Myocyte (in vitro differentiated cells): ENCODE measurements around the gene USP47. TPM values are rescaled to one million over a fixed set of nuclear protein-coding genes. Genes with fewer than 3 reads are reported as not detected.
A peak's percentile ranks its signal among the peaks of the same experiment; 100 is the strongest.
"Not testable (repeated sequence)": the region's sequence is repeated elsewhere in the genome, so short reads cannot be mapped to it uniquely, and the experiment has no call there.

Experiments used
- DNase-seq: peaks from one replicate; pipeline ENCODE4 v3.0.0-alpha.2; 2012; ENCODE audit warnings: low read depth
- total RNA-seq: library from RNA; depleted of rRNA; stranded (reverse); fragments of >200 nt; gene quantifications from 2 replicates; pipeline ENCODE4 v1.2.3, GENCODE V29; 2014

USP47 gene
- total RNA-seq, 1 donor from 2014 or later = 75.4 TPM

DNA sequence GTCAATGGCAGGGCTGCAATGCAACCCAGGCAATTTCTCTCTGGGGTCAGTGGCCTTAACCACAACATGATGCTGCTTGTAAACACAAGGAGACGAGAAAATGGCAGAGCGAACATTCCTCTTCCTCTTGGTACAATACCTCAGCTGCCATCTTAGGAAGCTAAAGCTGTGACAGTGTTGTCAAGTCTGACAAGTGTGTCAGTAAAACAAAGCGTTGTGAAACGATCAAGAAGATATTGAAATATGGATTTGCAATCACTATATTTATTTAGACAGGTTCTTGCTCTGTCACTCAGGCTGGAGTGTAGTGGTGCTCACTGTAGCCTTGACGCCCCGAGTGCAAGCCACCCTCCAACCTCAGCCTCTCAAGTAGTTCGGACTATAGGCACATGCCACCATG is 14.5 kb upstream of the USP47 start:
- no peak for DNase-seq

DNA sequence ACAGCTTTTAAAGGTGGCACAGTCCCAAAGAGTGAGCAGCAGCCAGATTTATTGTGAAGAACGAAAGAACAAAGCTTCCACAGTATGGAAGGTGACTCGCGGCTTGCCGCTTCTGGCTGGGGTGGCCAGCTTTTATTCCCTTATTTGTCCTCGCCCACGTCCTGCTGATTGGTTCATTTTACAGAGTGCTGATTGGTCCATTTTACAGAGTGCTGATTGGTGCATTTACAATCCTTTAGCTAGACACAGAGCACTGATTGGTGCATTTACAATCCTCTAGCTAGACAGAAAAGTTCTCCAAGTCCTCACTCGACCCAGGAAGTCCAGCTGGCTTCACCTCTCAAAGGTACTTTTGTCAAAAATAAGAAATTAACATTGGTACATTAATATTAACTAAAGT is 10.4 kb upstream of the USP47 start:
- DNase-seq = not testable (repeated sequence)

DNA sequence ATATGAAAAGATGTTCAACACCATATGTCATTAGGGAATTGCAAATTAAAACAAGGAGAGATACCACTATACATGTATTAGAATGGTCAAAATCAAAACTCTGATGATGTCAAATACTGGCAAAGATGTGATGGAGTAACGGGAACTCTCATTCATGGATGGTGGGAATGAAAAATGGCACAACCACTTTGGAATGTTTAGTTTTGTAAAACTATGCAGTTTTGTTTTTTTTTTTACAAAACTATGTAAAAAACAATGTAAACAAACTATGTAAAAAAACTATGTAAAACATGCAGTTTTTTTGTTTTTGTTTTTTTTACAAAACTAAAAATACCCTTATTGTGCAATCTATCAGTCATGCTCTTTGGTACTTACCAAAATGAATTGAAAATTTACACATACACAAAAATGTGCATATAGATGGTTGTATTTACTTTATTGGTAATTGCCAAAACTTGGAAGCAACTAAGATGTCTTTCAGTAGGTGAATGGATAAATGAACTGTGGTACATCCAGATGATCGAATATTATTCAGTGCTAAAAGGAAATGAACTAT is 5.0 kb upstream of the USP47 start:
- no peak for DNase-seq

DNA sequence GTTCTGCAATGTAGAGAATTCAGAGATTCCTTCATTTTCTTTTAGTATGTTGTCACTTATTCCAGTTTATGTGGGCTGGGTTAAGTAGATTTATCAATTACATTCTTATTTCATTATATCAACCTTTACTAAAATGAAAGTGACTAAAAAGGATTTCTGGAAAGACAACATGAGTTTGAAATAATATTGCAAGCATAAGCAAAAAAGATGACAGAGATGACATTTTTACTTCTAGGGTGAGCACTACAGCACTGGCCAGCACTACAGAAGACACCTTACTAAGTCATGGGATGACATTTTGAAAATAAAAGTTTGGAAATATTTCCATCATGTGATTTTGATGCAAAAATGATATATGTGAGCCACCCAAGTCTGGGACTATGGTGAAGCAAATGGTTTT is 2.1 kb upstream of the USP47 start:
- DNase-seq = no peak

DNA sequence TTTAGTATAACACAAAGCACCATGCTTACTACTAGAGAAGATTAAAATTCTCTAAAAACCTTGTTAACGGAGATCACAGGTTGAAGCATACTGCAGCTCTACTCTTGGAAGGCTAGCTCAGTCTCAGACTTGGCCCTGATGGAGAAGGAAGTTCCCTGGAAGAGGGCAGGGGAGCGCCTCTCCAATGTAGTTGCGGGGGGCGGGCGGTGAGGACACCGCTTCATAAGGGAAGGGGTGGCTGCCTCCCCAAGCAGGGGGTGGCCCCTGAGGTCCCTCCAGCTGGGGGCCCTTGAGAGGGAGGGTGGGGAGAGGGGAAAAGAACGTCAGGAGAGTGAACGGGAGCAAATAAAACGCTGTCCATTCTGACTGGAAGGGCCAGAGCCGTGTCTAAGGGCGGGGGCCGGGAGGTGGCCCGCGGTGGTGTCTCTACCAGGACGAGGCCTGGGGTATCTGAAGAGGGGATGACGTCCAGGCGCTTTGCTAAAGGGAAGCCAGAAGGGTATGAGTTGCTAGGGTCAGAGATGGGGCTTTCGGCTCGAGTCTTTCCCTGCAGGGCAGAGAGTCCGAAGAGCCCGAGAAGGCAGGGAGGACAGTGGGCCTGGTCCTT is 553 bp upstream of the USP47 start:
- no peak for DNase-seq

DNA sequence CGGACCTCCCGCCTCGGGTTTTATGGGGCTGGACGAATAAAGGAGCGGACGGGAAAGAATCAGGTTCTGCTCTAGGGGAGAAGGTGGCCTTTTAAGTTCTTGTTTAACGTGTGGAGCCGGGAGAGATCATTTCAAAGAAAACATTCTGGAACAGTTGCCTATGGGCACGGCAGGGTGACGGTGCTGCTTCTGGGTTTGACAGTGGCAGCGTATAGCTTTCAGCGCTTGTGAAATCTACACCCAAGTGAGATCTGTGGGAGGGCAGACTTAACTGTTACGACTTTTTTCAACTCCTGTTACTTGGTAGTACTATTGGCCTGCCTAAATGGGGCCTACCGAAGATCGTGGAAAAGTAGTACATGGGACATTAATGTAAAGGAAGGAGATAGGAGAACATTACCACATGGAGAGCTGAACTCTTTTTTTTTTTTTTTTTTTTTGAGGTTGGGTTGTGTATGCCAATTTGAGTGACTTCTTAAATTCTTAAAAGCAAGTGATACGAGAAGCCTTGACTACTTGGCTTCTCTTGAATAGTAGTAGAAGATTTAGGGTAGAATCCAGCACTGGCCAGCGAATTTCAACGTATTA is 743 bp downstream of the USP47 start:
- DNase-seq = peak; percentile 76

DNA sequence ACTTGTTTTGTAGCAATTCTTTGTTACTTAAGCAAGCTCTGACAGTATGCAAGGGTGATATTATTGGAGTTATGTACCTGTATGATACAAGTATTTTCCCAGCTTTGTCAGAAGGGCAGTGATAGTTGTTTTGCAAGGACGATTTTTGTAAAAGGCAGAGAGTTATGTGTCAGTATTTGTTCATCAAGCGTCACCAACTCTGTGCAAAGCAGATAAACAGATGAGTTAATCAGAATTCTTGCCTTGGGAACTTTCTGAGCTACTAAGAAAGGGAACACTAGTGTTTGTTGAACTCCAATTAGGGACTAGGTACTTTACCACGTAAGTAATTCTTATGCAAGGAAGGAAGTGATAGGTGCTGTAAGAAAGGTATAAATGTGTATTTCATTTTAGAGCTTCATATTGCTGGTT is 1.4 kb downstream of the USP47 start:
- peak; percentile 37 for DNase-seq

DNA sequence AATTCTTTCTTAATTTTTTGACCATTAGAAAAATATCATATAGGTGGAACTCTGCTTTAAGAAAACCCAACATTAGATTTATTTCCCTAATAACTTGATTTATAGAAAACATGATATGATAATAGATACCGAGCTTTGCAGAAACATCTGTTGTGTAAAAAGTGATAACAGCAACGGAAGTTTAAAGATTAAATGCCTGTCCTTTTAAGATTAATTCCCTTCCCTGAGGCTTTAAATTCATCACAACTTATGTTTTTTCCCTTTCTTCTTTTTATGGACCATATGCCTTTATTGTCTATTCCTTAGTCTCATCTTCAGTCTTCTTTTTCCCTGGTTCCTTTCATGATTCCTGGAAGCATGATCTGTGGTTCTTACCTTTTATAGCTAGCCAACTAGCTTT is 1.9 kb downstream of the USP47 start:
- no peak for DNase-seq

DNA sequence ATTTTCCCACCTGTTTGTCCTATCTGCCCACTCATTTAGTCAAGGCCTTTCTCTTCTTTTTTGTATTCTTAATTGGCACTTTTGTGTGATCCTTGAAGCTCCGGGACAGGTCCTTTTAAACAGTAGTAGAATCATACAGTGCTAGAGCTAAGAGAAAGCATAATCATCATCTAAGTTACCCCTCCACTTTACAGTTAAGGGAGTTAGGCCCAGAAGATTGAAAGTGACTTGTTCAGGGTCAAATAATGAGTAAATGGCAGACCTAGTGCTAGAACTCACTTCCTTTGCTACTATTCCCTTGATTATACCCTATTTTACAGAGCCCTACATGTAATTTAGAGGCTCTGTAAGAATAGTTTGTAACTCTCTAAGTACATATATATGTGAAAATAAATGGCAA is 2.5 kb downstream of the USP47 start:
- DNase-seq = no peak

DNA sequence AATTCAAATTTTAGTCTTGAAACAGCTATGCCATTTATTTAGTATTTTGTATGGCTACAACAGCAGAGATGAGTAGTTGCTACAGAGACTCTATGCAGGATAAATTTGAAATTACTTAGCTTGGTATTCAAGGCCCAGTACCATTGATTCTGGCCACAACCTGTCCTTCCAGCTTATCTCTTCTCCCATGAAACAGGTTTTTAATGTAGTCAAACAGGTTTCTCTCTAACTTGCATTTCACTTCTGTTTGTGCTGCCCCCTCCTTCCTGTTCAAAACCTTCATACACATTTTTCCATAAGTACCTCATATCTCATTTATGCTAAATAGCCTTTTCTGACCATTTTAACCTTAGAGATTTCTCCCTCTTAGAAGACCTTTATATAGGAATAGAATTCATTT is 3.3 kb downstream of the USP47 start:
- no peak for DNase-seq

DNA sequence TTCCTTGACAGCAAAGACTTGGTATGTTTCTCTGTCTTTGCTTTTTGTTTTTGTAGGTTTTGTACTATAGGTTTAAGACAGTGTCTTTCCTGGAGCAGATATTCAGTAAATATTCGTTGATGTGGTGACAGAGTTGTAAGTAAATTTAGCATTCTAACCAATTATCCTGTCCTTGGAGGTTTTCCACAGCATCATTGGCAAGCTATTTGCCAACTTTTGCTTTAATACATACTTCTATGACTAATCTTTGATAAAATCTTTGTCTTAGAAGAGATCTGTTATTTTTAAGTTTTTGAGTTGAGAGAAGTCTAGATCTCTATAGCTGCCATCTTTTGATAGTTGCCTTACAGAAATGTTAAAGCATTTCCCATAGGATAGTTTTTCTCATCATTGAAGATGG is 3.8 kb downstream of the USP47 start:
- DNase-seq = no peak

DNA sequence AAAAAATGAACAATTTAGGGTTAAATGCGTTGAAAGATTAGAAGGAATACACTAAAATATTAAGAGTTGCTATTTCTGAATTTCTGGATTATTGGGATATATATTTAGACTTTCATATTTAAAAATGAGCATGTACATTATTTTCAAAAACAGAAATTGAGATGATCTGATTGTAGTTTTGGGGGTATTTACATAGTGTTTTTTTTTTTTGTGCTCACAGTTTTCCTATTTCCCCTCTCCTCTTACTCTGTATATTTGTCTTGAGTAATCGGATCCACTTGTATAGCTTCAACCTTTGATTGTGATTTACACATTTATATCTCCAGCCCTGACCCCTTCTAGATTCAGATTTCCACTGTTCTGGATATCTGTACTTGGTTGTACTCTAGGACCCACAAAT is 5.3 kb downstream of the USP47 start:
- DNase-seq = no peak

DNA sequence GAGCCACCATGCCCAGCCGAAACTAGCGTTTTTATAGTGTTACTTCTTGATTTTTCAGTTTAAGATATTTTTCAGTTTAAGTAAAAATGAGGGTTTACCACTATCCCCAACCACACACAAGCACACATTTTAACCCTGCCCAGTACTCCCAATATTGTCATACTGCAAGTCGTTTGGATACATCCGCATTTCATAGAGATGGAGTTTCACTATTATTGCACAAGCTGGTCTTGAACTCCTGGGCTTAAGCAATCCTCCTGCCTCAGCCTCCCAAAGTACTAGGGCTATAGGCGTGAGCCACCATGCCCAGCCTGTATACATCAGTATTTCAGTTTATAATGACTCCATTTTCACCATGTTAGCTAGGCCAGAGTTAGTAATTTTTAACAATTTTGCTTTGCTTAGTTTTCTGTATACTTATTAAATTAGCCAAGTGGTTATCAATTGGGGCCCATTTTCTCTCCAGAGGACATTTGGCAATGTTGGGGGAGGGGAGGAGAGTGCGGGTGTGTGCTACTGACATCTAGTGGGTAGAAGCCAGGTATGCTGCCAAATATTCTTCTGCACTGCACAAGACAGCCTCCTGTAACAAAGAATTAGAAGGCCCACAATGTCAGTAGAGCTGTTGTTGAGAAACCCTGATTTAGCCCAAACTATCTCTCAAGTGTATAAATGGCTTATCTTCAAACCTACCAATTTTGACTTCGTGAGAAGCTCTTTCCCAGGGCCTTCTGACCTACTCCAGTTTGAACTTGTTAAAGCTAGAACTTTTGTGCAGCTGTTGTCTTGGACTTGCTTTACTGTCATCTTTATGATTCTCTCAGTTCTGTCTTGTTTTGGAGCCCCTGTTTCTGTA is 7.3 kb downstream of the USP47 start:
- DNase-seq = peak; percentile 76

DNA sequence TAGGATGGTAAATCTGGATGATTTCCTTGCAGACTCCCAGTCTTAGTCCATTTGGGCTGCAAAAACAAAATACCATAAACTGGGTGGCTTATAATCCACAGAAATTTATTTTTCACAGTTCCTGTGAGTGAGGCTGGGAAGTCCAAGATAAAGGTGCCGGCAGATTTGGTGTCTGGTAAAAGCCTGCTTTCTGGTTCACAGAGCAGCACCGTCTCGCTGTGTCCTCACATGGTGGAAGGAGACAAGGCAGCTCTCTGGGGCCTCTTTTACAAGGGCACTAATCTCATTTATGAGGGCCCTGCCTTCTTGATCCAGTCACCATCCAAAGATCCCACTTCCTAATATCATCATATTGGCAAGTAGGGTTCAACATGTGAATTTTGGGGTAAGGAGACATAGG is 8.9 kb downstream of the USP47 start:
- no peak for DNase-seq

DNA sequence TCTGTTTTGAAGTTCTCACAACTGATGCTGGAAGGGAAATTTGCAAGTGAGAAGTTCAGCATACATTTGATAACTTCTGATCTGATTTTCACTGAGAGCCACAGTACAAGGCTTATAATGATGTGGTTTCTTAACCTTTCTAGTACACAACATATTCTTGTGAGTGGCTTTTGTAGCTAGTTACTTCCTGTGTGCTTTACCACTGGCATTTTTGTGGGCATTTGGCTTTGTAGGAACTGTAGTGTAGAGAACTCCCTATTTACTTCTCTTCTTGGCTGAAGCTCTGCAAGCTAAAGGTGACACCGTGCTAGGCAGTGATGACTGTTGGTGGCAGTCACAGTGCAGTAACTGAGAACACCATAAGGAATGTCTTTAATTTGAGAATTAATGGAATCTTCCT is 14.9 kb downstream of the USP47 start:
- DNase-seq = peak; percentile 40

DNA sequence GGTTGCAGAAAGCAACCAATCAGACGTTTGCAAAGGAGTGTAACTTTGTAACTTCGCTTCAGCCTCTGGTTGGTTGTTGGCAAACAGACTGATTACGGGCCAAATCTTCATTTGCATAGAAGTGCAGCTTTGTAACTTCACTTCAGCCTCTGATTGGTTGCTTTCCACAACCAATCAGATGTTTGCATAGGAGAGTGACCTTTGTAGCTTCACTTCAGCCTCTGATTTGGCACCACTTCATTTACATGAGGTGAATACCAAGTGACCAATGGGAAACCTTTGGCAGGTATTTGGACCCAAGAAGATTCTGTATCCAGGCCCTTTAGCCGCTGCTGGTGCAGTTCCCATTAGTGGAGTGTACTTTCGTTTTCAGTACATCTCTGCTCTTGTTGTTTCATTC is 16.0 kb downstream of the USP47 start:
- no peak for DNase-seq

DNA sequence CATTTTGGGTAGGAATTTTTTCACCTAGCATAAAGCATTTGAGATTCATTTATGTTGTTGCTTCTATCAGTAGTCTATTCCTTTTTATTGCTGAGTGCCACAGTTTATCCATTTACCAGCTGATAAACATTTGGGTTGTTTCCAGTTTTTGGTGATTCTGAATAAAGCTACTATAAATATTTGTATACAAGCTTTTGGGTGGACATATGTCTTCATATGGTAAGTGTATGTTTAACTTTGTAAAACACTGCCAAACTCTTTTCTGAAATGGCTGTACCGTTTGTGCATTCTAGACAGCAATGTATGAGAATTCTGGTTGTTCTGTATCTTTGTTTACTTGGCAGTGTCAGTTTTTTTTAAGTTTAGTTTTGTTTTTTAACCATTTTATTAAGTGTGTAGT is 16.9 kb downstream of the USP47 start:
- DNase-seq = no peak

DNA sequence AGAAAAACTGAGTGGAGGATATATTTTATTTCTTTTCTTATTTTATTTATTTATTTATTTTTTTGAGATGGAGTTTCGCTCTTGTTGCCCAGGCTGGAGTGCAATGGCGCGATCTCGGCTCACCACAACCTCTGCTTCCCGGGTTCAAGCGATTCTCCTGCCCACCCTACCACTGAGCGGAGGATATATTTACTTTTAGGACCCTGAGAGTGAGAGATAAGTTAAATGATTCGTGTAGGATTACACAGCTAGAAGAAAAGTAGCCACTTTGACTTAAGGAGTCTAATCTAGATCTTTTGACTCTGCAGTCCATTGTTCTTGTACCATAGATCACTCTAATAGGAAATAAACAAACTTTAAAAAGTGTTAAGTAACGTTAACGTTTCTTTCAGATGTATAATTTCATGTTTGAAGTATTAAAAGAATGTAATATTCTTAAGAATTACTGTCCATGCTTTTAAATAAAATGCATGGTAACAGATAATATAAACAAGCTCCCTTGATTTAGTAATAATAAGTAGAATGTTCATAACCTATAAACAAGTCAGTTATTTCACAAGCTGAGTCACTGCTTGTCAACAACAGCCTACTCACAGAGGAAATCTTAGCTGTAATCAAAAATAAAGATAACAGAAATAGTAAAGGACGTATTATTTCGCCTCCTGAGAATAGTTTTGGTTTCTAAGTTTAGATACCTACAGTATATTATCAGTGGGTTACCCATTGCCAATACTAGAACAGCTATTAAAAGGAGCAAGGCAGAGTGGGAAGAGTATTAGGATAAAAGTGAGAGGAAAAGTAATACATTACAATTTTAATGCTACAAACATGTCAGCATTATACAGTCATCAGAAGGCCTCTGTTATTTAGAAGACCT is 18.6 kb downstream of the USP47 start:
- DNase-seq = no peak

DNA sequence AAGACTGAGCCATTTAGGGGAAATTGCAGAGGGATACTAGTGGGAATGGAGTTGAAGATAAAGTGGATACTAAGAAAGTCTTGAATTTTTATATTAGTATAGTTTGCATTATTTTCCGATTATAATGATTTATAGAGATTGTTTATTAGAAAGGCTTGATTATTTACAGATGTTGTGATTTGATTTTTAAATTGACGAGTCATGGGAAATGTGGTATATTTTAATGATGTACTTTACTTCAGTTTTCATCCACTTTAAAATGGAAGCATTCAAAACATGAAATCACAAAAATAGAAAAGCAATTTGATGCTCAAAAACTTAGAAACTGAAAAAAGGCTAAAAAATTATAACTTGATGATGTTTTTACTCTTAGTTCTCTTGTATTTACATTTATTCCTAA is 21.2 kb downstream of the USP47 start:
- DNase-seq = no peak

DNA sequence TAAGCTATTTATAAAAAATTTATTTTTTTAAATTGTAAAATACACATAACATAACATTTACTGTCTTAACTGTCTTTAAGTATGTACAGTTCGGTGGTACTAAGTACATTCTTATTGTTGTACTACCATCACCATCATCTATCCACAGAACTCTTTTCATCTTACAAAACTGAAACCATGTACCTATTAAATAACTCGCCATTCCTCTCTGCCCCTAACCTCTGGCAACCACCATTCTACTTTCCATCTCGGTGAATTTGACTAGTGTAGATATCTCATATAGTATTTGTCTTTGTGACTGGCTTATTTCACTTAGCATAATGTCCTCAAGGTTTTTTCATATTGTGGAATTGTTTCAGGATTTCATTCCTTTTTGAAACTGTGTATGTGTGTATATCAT is 22.6 kb downstream of the USP47 start:
- no peak for DNase-seq

DNA sequence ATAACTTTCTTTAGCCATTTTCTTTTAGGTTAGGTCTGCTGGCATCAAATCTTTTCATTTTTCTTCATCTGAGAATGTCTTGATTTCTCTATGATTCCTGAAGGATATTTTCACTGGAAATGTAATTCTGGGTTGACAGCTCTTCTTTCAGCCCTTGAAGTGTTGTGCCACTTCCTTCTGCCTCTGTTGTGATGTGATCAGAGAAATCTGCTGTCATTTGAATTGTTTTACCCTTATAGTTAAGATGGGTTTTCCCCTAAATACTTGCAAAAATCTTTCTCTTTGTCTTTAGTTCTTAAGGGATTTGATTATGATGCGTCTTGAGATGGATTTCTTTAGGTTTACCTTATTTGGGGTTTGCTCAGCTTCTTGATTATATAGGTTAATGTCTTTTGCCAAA is 23.0 kb downstream of the USP47 start:
- no peak for DNase-seq
